Kidney epithelial cell (primary cell): ENCODE results near the gene SMIM13. TPM values are rescaled to one million over a fixed set of nuclear protein-coding genes. Genes with fewer than 3 reads are reported as not detected.

Experiments used
- DNase-seq: peaks from one replicate; pipeline ENCODE4 v3.0.0-alpha.2; 2010; ENCODE audit warnings: low read depth
- H3K27me3 ChIP-seq: 2 replicates; pipeline ENCODE4 v1.6.0; 2011; ENCODE audit warnings: low read length; ENCODE audit not compliant: control insufficient read depth, insufficient read depth
- H3K36me3 ChIP-seq: 2 replicates; pipeline ENCODE4 v1.5.1; 2011; ENCODE audit warnings: low read length; ENCODE audit not compliant: control insufficient read depth, insufficient read depth
- H3K4me3 ChIP-seq: 2 replicates; pipeline ENCODE4 v1.5.1; 2011; ENCODE audit warnings: low read depth, mild to moderate bottlenecking, control low read depth, low read length
- total RNA-seq: library from RNA; depleted of rRNA; stranded (reverse); fragments of >200 nt; gene quantifications from 2 replicates; pipeline ENCODE4 v1.2.3, GENCODE V29; 2015
- TF ChIP-seq, protein P1 (sequence below): IDR thresholded peaks from 2 replicates; pipeline ENCODE4 v1.5.1; 2011; ENCODE audit warnings: mild to moderate bottlenecking, moderate library complexity, low read length, control low read depth, inconsistent platforms; ENCODE audit not compliant: insufficient read depth, poor library complexity, severe bottlenecking

Gene SMIM13
- total RNA-seq, 1 donor from 2014 or later, result 18.5 TPM

GRCh38 chr6:11129908-11130565, 36.4 kb downstream of the SMIM13 start:
- no peak for DNase-seq
- Histone ChIP-seq H3K27me3 (no peaks in the 10 kb centered on the region), H3K4me3 (no peak overlapping the region), H3K36me3 (no peaks in the 10 kb centered on the region)
- TF ChIP-seq, protein P1, sequence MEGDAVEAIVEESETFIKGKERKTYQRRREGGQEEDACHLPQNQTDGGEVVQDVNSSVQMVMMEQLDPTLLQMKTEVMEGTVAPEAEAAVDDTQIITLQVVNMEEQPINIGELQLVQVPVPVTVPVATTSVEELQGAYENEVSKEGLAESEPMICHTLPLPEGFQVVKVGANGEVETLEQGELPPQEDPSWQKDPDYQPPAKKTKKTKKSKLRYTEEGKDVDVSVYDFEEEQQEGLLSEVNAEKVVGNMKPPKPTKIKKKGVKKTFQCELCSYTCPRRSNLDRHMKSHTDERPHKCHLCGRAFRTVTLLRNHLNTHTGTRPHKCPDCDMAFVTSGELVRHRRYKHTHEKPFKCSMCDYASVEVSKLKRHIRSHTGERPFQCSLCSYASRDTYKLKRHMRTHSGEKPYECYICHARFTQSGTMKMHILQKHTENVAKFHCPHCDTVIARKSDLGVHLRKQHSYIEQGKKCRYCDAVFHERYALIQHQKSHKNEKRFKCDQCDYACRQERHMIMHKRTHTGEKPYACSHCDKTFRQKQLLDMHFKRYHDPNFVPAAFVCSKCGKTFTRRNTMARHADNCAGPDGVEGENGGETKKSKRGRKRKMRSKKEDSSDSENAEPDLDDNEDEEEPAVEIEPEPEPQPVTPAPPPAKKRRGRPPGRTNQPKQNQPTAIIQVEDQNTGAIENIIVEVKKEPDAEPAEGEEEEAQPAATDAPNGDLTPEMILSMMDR, result no peak

- DNase-seq, result no peak
- TF ChIP-seq, protein P1, result no peak
- no peak overlapping the region for H3K4me3 ChIP-seq
- no peaks in the 10 kb centered on the region for H3K27me3 ChIP-seq
- H3K36me3 ChIP-seq, result no peaks in the 10 kb centered on the region
Measured at GRCh38 chr6:11130605-11131004, 37.0 kb downstream of the SMIM13 start.

DNA sequence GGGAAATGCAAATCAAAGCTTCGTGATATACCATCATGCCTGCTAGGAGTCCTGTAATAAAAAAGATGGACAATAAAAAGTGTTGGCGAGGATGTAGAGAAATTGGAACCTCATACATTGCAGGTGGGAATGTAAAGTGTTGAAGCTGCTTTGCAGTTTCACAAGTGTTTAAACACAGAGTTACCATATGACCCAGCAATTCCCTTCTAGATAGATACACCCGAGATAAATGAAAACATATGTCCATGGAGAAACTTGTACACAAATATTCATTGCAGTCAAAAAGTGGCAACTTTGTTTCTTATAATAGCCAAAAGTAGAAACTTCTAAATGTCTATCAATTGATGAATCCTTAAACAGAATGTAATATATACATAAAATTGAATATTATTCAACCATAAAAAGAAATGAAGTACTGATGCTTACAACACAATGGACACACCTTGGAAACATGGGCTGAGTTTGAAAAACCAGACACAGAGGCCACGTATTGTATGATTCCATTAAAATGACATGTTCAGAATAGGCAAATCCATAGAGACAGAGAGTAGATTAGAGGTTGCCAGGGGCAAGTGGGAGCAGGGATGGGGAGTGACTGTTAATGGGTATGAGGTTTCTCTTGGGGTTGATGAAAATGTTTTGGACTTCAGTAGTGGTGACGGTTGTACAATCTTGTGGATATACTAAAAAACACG, 38.7 kb downstream of the SMIM13 start:
- no peak for DNase-seq
- H3K27me3 ChIP-seq, result no peaks in the 10 kb centered on the region
- TF ChIP-seq, protein P1, result no peak

DNA sequence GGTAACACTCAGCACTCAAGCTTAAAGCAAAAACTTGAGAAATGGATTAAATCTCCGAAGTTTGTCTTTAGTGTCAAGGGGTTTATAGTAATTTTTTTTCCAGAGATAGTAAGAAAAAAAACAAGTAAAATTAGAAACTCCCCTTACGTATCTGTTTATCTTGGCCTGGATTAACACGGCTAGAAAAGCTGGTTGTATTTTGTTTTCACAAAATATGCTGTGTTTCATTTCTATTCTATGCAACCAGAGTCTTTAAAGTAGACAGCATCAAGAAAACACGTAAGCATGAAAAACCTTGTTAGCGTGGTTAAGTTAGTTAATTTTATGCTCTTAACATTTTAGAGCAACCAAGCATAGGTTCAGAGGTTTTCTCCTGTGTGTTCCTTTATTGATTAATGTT, 39.6 kb downstream of the SMIM13 start:
- no peak for DNase-seq
- TF ChIP-seq, protein P1, result no peak
- Histone ChIP-seq H3K27me3 (no peaks in the 10 kb centered on the region), H3K4me3 (no peak overlapping the region), H3K36me3 (no peaks in the 10 kb centered on the region)

More for the DNA sequence above, 38.7 kb downstream of the SMIM13 start:
- Histone ChIP-seq H3K4me3 (no peak overlapping the region), H3K36me3 (no peaks in the 10 kb centered on the region)

DNA sequence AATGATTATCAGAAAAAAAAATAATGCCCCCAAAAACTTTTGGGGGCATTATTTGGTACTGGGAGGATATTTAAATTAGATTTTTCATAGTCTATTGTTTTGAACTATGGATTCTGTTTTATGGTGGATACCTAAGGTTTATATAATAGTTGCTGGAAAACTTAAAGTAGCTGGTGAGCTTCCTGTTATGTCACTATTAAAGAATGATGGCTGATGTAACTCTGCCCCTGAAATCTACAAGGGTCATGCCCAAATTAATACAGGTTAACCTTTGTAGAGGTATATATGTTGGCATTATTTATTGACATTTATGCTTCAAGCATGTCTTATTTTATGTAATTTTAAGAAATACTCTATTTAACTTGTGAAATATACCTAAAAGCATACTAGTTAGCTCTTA, 43.2 kb downstream of the SMIM13 start:
- TF ChIP-seq, protein P1, result no peak
- H3K36me3 ChIP-seq, result no peaks in the 10 kb centered on the region
- H3K4me3 ChIP-seq, result no peak overlapping the region
- no peak for DNase-seq
- H3K27me3 ChIP-seq, result no peaks in the 10 kb centered on the region
